ENCODE measurements around the gene FAM124A. TPM values are rescaled to one million over a fixed set of nuclear protein-coding genes. Genes with fewer than 3 reads are reported as not detected.

Gene FAM124A
- total RNA-seq, 1 donor from 2014 or later, result 3.7 TPM

- DNase-seq (ENCODE audit: low read depth, low spot score), result no peak
- no peaks in the 10 kb centered on the region for H3K27me3 Mint-ChIP-seq (ENCODE audit: low read depth)
- no peaks in the 10 kb centered on the region for H3K9me3 Mint-ChIP-seq
- no peak overlapping the region for H3K27ac Mint-ChIP-seq (ENCODE audit: unreplicated experiment)
- no peaks in the 10 kb centered on the region for H3K36me3 Mint-ChIP-seq (ENCODE audit: low read depth)
- H3K4me1 Mint-ChIP-seq, result peaks cover 10% of the 10 kb centered on the region
- TF ChIP-seq CTCF (conservative IDR thresholded peaks at IDR 0.05), result no peak
- no peak overlapping the region for H3K4me3 Mint-ChIP-seq
Measured at GRCh38 chr13:51267622-51268021, 45.4 kb downstream of the FAM124A start.

- Mint-ChIP-seq H3K9me3 (no peaks in the 10 kb centered on the region), H3K4me1 (peaks cover 8% of the 10 kb centered on the region), H3K4me3 (no peak overlapping the region), H3K27me3 (ENCODE audit: low read depth) (no peaks in the 10 kb centered on the region), H3K27ac (ENCODE audit: unreplicated experiment) (no peak overlapping the region), H3K36me3 (ENCODE audit: low read depth) (no peaks in the 10 kb centered on the region)
- no peak for DNase-seq (ENCODE audit: low read depth, low spot score)
- no peak for TF ChIP-seq CTCF (conservative IDR thresholded peaks at IDR 0.05)
Measured at GRCh38 chr13:51269039-51269438, 46.8 kb downstream of the FAM124A start.

- DNase-seq (ENCODE audit: low read depth, low spot score), result no peak
- Mint-ChIP-seq H3K27me3 (ENCODE audit: low read depth) (no peaks in the 10 kb centered on the region), H3K4me3 (no peak overlapping the region), H3K9me3 (no peaks in the 10 kb centered on the region), H3K27ac (ENCODE audit: unreplicated experiment) (no peak overlapping the region), H3K36me3 (ENCODE audit: low read depth) (no peaks in the 10 kb centered on the region), H3K4me1 (peaks cover 8% of the 10 kb centered on the region)
- no peak for TF ChIP-seq CTCF (conservative IDR thresholded peaks at IDR 0.05)
Measured at GRCh38 chr13:51270623-51271415, 48.6 kb downstream of the FAM124A start.

GRCh38 chr13:51271528-51272085, 49.4 kb downstream of the FAM124A start:
- no peak for DNase-seq (ENCODE audit: low read depth, low spot score)
- Mint-ChIP-seq H3K27ac (ENCODE audit: unreplicated experiment) (no peak overlapping the region), H3K9me3 (no peaks in the 10 kb centered on the region), H3K36me3 (ENCODE audit: low read depth) (no peaks in the 10 kb centered on the region), H3K4me1 (peaks cover 8% of the 10 kb centered on the region), H3K4me3 (no peak overlapping the region), H3K27me3 (ENCODE audit: low read depth) (no peaks in the 10 kb centered on the region)
- TF ChIP-seq CTCF (conservative IDR thresholded peaks at IDR 0.05), result no peak

- TF ChIP-seq CTCF (conservative IDR thresholded peaks at IDR 0.05), result no peak
- H3K4me1 Mint-ChIP-seq, result peaks cover 19% of the 10 kb centered on the region
Measured at GRCh38 chr13:51275101-51275500, 52.9 kb downstream of the FAM124A start.

More at GRCh38 chr13:51275101-51275500, 52.9 kb downstream of the FAM124A start:
- Mint-ChIP-seq H3K9me3 (no peaks in the 10 kb centered on the region), H3K36me3 (ENCODE audit: low read depth) (no peaks in the 10 kb centered on the region), H3K4me3 (no peak overlapping the region), H3K27ac (ENCODE audit: unreplicated experiment) (no peak overlapping the region), H3K27me3 (ENCODE audit: low read depth) (no peaks in the 10 kb centered on the region)
- no peak for DNase-seq (ENCODE audit: low read depth, low spot score)
